GM20000 (cell line): ENCODE measurements around the gene LRRC43.

Source experiments
- DNase-seq: peaks from one replicate; pipeline ENCODE4 v3.0.0; 2012; ENCODE audit warnings: low spot score
- CTCF ChIP-seq: IDR thresholded peaks from 2 replicates; pipeline ENCODE4 v1.5.1; 2012; ENCODE audit warnings: mild to moderate bottlenecking, control low read depth; ENCODE audit errors: extremely low read depth, missing control alignments

The LRRC43 gene

GRCh38 chr12:122250047-122250446, 67.1 kb downstream of the LRRC43 start:
- TF ChIP-seq CTCF, result no peak
- no peak for DNase-seq

GRCh38 chr12:122250536-122250935, 67.6 kb downstream of the LRRC43 start:
- no peak for DNase-seq
- TF ChIP-seq CTCF, result no peak
